Measurements from ENCODE around the gene TBL1Y. TPM values are rescaled to one million over a fixed set of nuclear protein-coding genes. Genes with fewer than 3 reads are reported as not detected.
"Not testable (repeated sequence)": the region's sequence is repeated elsewhere in the genome, so short reads cannot be mapped to it uniquely, and the experiment has no call there.

TBL1Y gene
- total RNA-seq, 2 experiments from 2014 or later, result not detected

GRCh38 chrY:7039037-7039436 lies 128.5 kb downstream of the TBL1Y start:
- no peaks in the 10 kb centered on the region for H3K4me1 Mint-ChIP-seq (ENCODE audit: low read depth)
- H3K27ac Mint-ChIP-seq, result no peak overlapping the region
- POLR2A ChIA-PET, result no interaction called here
- H3K9me3 Mint-ChIP-seq, result no peaks in the 10 kb centered on the region
- no peaks in the 10 kb centered on the region for H3K27me3 Mint-ChIP-seq
- intact Hi-C loops (cut with micrococcal nuclease), result no loop called here
- CTCF ChIA-PET, result no interaction called here
- H3K4me3 Mint-ChIP-seq, result no peak overlapping the region
- no peaks in the 10 kb centered on the region for H3K36me3 Mint-ChIP-seq
- DNase-seq, result no peak

- ChIA-PET CTCF (no interaction called here), POLR2A (no interaction called here)
- H3K4me1 Mint-ChIP-seq (ENCODE audit: low read depth), result no peaks in the 10 kb centered on the region
- intact Hi-C loops (cut with micrococcal nuclease), result no loop called here
- no peak overlapping the region for H3K4me3 Mint-ChIP-seq
- no peaks in the 10 kb centered on the region for H3K27me3 Mint-ChIP-seq
- no peaks in the 10 kb centered on the region for H3K36me3 Mint-ChIP-seq
- no peak overlapping the region for H3K27ac Mint-ChIP-seq
- no peak for DNase-seq
- no peaks in the 10 kb centered on the region for H3K9me3 Mint-ChIP-seq
Measured at GRCh38 chrY:7040662-7041061, 130.2 kb downstream of the TBL1Y start.

GRCh38 chrY:7041983-7042382 lies 131.5 kb downstream of the TBL1Y start:
- Mint-ChIP-seq H3K36me3 (no peaks in the 10 kb centered on the region), H3K4me1 (ENCODE audit: low read depth) (no peaks in the 10 kb centered on the region), H3K27me3 (no peaks in the 10 kb centered on the region), H3K27ac (no peak overlapping the region), H3K9me3 (no peaks in the 10 kb centered on the region), H3K4me3 (no peak overlapping the region)
- DNase-seq, result no peak
- ChIA-PET POLR2A (no interaction called here), CTCF (no interaction called here)
- intact Hi-C loops (cut with micrococcal nuclease), result no loop called here

- H3K27ac Mint-ChIP-seq; H3K27me3 Mint-ChIP-seq; H3K4me3 Mint-ChIP-seq; intact Hi-C loops (cut with micrococcal nuclease); CTCF ChIA-PET; H3K4me1 Mint-ChIP-seq (ENCODE audit: low read depth); H3K9me3 Mint-ChIP-seq; DNase-seq; POLR2A ChIA-PET; H3K36me3 Mint-ChIP-seq: not testable (repeated sequence)
Measured at GRCh38 chrY:7052461-7052860, 142.0 kb downstream of the TBL1Y start.

GRCh38 chrY:7056886-7057285 lies 146.4 kb downstream of the TBL1Y start:
- CTCF ChIA-PET, result no interaction called here
- H3K4me3 Mint-ChIP-seq, result no peak overlapping the region
- DNase-seq, result no peak
- no peaks in the 10 kb centered on the region for H3K36me3 Mint-ChIP-seq
- intact Hi-C loops (cut with micrococcal nuclease), result no loop called here
- H3K27ac Mint-ChIP-seq, result no peak overlapping the region
- H3K9me3 Mint-ChIP-seq, result no peaks in the 10 kb centered on the region
- POLR2A ChIA-PET, result no interaction called here
- no peaks in the 10 kb centered on the region for H3K27me3 Mint-ChIP-seq
- no peaks in the 10 kb centered on the region for H3K4me1 Mint-ChIP-seq (ENCODE audit: low read depth)

- Mint-ChIP-seq H3K4me3 (no peak overlapping the region), H3K36me3 (no peaks in the 10 kb centered on the region), H3K4me1 (ENCODE audit: low read depth) (no peaks in the 10 kb centered on the region), H3K27ac (no peak overlapping the region), H3K27me3 (no peaks in the 10 kb centered on the region), H3K9me3 (no peaks in the 10 kb centered on the region)
- intact Hi-C loops (cut with micrococcal nuclease), result no loop called here
- POLR2A ChIA-PET, result no interaction called here
- no peak for DNase-seq
- CTCF ChIA-PET, result no interaction called here
Measured at GRCh38 chrY:7078725-7079124, 168.2 kb downstream of the TBL1Y start.

- DNase-seq; H3K27me3 Mint-ChIP-seq; POLR2A ChIA-PET; H3K4me3 Mint-ChIP-seq; H3K36me3 Mint-ChIP-seq; H3K9me3 Mint-ChIP-seq; H3K4me1 Mint-ChIP-seq (ENCODE audit: low read depth); H3K27ac Mint-ChIP-seq; CTCF ChIA-PET; intact Hi-C loops (cut with micrococcal nuclease): not testable (repeated sequence)
Measured at GRCh38 chrY:7080548-7080947, 170.1 kb downstream of the TBL1Y start.

- H3K4me3 Mint-ChIP-seq, result no peak overlapping the region
- no peak overlapping the region for H3K27ac Mint-ChIP-seq
- no peaks in the 10 kb centered on the region for H3K27me3 Mint-ChIP-seq
- POLR2A ChIA-PET, result no interaction called here
- intact Hi-C loops (cut with micrococcal nuclease), result loop anchor here (1.0 kb wide), 2 partner anchors 47 to 121 kb away; no protein-coding TSS in a partner anchor
- peaks cover 7% of the 10 kb centered on the region for H3K4me1 Mint-ChIP-seq (ENCODE audit: low read depth)
- H3K9me3 Mint-ChIP-seq, result no peaks in the 10 kb centered on the region
- no peaks in the 10 kb centered on the region for H3K36me3 Mint-ChIP-seq
- CTCF ChIA-PET, result interaction anchor here (0.7 to 2.1 kb wide), 10 partner anchors 9 to 122 kb away, joined by 3 to 21 read pairs (median 4); no protein-coding TSS in a partner anchor
- DNase-seq, result peak; percentile 81
Measured at GRCh38 chrY:7085606-7086005, 175.1 kb downstream of the TBL1Y start.

GRCh38 chrY:7092836-7093235 lies 182.3 kb downstream of the TBL1Y start:
- no peaks in the 10 kb centered on the region for H3K36me3 Mint-ChIP-seq
- H3K4me1 Mint-ChIP-seq (ENCODE audit: low read depth), result peaks cover 4% of the 10 kb centered on the region
- DNase-seq, result no peak
- intact Hi-C loops (cut with micrococcal nuclease), result no loop called here
- no peak overlapping the region for H3K27ac Mint-ChIP-seq
- CTCF ChIA-PET, result interaction anchor here (0.6 kb wide), 1 partner anchor 327 kb away, joined by 3 read pairs; no protein-coding TSS in a partner anchor
- H3K27me3 Mint-ChIP-seq, result no peaks in the 10 kb centered on the region
- no peaks in the 10 kb centered on the region for H3K9me3 Mint-ChIP-seq
- no peak overlapping the region for H3K4me3 Mint-ChIP-seq
- POLR2A ChIA-PET, result no interaction called here

GRCh38 chrY:7094365-7094764 lies 183.9 kb downstream of the TBL1Y start:
- Mint-ChIP-seq H3K27me3 (no peaks in the 10 kb centered on the region), H3K4me1 (ENCODE audit: low read depth) (peaks cover 4% of the 10 kb centered on the region), H3K4me3 (no peak overlapping the region), H3K9me3 (no peaks in the 10 kb centered on the region), H3K36me3 (no peaks in the 10 kb centered on the region), H3K27ac (no peak overlapping the region)
- ChIA-PET POLR2A (no interaction called here), CTCF (no interaction called here)
- intact Hi-C loops (cut with micrococcal nuclease), result no loop called here
- DNase-seq, result no peak

- DNase-seq, result no peak
- H3K4me3 Mint-ChIP-seq, result no peak overlapping the region
- POLR2A ChIA-PET, result no interaction called here
- H3K27ac Mint-ChIP-seq, result peak overlapping the region; percentile 3
- intact Hi-C loops (cut with micrococcal nuclease), result no loop called here
- no peaks in the 10 kb centered on the region for H3K36me3 Mint-ChIP-seq
- peaks cover 6% of the 10 kb centered on the region for H3K4me1 Mint-ChIP-seq (ENCODE audit: low read depth)
- H3K27me3 Mint-ChIP-seq, result no peaks in the 10 kb centered on the region
- no peaks in the 10 kb centered on the region for H3K9me3 Mint-ChIP-seq
- CTCF ChIA-PET, result interaction anchor here (1.1 kb wide), 1 partner anchor 12 kb away, joined by 4 read pairs; no protein-coding TSS in a partner anchor
Measured at GRCh38 chrY:7097021-7097420, 186.5 kb downstream of the TBL1Y start.

- Mint-ChIP-seq H3K4me3 (no peak overlapping the region), H3K27ac (no peak overlapping the region), H3K27me3 (no peaks in the 10 kb centered on the region), H3K9me3 (no peaks in the 10 kb centered on the region), H3K36me3 (no peaks in the 10 kb centered on the region), H3K4me1 (ENCODE audit: low read depth) (peaks cover 6% of the 10 kb centered on the region)
- POLR2A ChIA-PET, result no interaction called here
- CTCF ChIA-PET, result interaction anchor here (1.1 kb wide), 1 partner anchor 172 kb away, joined by 3 read pairs; no protein-coding TSS in a partner anchor
- intact Hi-C loops (cut with micrococcal nuclease), result no loop called here
- DNase-seq, result no peak
Measured at GRCh38 chrY:7099742-7100141, 189.2 kb downstream of the TBL1Y start.

- intact Hi-C loops (cut with micrococcal nuclease), result no loop called here
- H3K4me1 Mint-ChIP-seq (ENCODE audit: low read depth), result peaks cover 23% of the 10 kb centered on the region
- no peaks in the 10 kb centered on the region for H3K27me3 Mint-ChIP-seq
- H3K9me3 Mint-ChIP-seq, result no peaks in the 10 kb centered on the region
- H3K27ac Mint-ChIP-seq, result no peak overlapping the region
- POLR2A ChIA-PET, result no interaction called here
- no peaks in the 10 kb centered on the region for H3K36me3 Mint-ChIP-seq
- no peak for DNase-seq
- no peak overlapping the region for H3K4me3 Mint-ChIP-seq
- CTCF ChIA-PET, result no interaction called here
Measured at GRCh38 chrY:7102680-7103079, 192.2 kb downstream of the TBL1Y start.

- no peaks in the 10 kb centered on the region for H3K27me3 Mint-ChIP-seq
- no peaks in the 10 kb centered on the region for H3K36me3 Mint-ChIP-seq
- no peaks in the 10 kb centered on the region for H3K9me3 Mint-ChIP-seq
- DNase-seq, result no peak
- ChIA-PET POLR2A (no interaction called here), CTCF (no interaction called here)
- H3K4me3 Mint-ChIP-seq, result no peak overlapping the region
- peaks cover 27% of the 10 kb centered on the region for H3K4me1 Mint-ChIP-seq (ENCODE audit: low read depth)
- peak overlapping the region; percentile 62 for H3K27ac Mint-ChIP-seq
- intact Hi-C loops (cut with micrococcal nuclease), result no loop called here
Measured at GRCh38 chrY:7107179-7107578, 196.7 kb downstream of the TBL1Y start.
